PFSK-1 (cell line): Measurements from ENCODE around the gene COL5A2.

Experiments
- POLR2AphosphoS5 ChIP-seq: IDR thresholded peaks from 2 replicates; pipeline ENCODE4 v1.6.1; 2012; ENCODE audit warnings: low read depth, mild to moderate bottlenecking, control low read depth, low read length, moderate library complexity
- TAF1 ChIP-seq: IDR thresholded peaks from 2 replicates; pipeline ENCODE4 v1.6.1; 2012; ENCODE audit warnings: low read length, control low read depth, borderline replicate concordance; ENCODE audit not compliant: insufficient read depth
- TF ChIP-seq, protein P1 (sequence below), 2 experiments: IDR thresholded peaks; 2 replicates each; pipeline versions ENCODE4 v1.6.1 to v1.8.0; 2011 to 2012; ENCODE audit warnings: low read depth in 2 of 2, low read length in 2 of 2, control low read depth in 1 of 2, inconsistent platforms in 1 of 2, mild to moderate bottlenecking in 1 of 2, moderate library complexity in 1 of 2; ENCODE audit not compliant: insufficient read depth in 1 of 2

- TF ChIP-seq POLR2AphosphoS5 (no peak), TAF1 (no peak)
- TF ChIP-seq, protein P1, sequence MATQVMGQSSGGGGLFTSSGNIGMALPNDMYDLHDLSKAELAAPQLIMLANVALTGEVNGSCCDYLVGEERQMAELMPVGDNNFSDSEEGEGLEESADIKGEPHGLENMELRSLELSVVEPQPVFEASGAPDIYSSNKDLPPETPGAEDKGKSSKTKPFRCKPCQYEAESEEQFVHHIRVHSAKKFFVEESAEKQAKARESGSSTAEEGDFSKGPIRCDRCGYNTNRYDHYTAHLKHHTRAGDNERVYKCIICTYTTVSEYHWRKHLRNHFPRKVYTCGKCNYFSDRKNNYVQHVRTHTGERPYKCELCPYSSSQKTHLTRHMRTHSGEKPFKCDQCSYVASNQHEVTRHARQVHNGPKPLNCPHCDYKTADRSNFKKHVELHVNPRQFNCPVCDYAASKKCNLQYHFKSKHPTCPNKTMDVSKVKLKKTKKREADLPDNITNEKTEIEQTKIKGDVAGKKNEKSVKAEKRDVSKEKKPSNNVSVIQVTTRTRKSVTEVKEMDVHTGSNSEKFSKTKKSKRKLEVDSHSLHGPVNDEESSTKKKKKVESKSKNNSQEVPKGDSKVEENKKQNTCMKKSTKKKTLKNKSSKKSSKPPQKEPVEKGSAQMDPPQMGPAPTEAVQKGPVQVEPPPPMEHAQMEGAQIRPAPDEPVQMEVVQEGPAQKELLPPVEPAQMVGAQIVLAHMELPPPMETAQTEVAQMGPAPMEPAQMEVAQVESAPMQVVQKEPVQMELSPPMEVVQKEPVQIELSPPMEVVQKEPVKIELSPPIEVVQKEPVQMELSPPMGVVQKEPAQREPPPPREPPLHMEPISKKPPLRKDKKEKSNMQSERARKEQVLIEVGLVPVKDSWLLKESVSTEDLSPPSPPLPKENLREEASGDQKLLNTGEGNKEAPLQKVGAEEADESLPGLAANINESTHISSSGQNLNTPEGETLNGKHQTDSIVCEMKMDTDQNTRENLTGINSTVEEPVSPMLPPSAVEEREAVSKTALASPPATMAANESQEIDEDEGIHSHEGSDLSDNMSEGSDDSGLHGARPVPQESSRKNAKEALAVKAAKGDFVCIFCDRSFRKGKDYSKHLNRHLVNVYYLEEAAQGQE (IDR thresholded peaks at IDR 0.05; ENCODE audit: insufficient read depth in 1 of 2, low read depth in 2 of 2, low read length in 2 of 2): no peak
These were observed 45.5 kb upstream of the COL5A2 start for GRCh38 chr2:189225032-189225431.
